Testis (tissue), 2 donors: Measurements from ENCODE around the gene SNX30.

Source experiments
- CTCF ChIP-seq, 3 experiments: fragments of 450-650 bp in 2 of 3; fragments of 200-600 bp in 1 of 3; sonication (generic) in 1 of 3; IDR thresholded peaks; one replicate each; pipeline ENCODE4 v1.5.1; 2016 to 2019; ENCODE audit warnings: antibody characterized with exemption in 3 of 3, mild to moderate bottlenecking in 2 of 3, moderate library complexity in 1 of 3
- POLR2A ChIP-seq: fragments of 450-650 bp; IDR thresholded peaks from one replicate; pipeline ENCODE4 v1.6.1; 2017; ENCODE audit warnings: antibody characterized with exemption, mild to moderate bottlenecking, moderate library complexity

DNA sequence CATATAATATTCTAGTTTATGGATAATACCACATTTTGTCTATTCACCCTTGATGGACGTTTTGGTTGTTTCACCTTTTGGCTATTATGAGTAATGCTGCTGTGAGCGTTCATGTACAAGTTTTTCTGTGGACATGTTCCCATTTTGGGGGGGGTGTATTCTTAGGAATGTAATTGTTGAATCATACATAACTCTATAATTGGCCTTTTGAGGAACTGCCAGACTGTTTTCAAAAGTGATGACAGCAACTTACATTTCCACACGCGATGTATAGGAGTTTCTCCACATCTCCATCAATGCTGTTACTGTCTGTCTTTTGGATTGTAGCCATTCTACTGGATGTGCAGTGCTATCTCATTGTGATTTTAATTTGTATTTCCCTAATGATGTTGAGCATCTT, 70.3 kb downstream of the SNX30 start:
- TF ChIP-seq CTCF (IDR thresholded peaks at IDR 0.05) (no peak), POLR2A (no peak)
